AG09319 (cell line): ENCODE results near the gene FHAD1.

ENCODE experiments used
- DNase-seq: peaks from one replicate; pipeline ENCODE4 v3.0.0-alpha.2; 2010; ENCODE audit warnings: low read depth; ENCODE audit errors: extremely low read depth
- CTCF ChIP-seq: IDR thresholded peaks from 2 replicates; pipeline ENCODE4 v1.5.1; 2011; ENCODE audit warnings: low read depth, mild to moderate bottlenecking, inconsistent platforms, low read length, moderate library complexity

The FHAD1 gene

GRCh38 chr1:15205586-15206346 lies 41.3 kb upstream of the FHAD1 start:
- DNase-seq, result no peak
- no peak for TF ChIP-seq CTCF

- no peak for DNase-seq
- no peak for TF ChIP-seq CTCF
These were observed 40.5 kb upstream of the FHAD1 start for GRCh38 chr1:15206418-15207030.

- TF ChIP-seq CTCF, result no peak
- DNase-seq, result no peak
These were observed 39.8 kb upstream of the FHAD1 start for GRCh38 chr1:15207031-15207828.

- no peak for TF ChIP-seq CTCF
- DNase-seq, result no peak
These were observed 39.1 kb upstream of the FHAD1 start for GRCh38 chr1:15207829-15208429.

- DNase-seq, result no peak
These were observed 36.2 kb upstream of the FHAD1 start for GRCh38 chr1:15210651-15211375.

GRCh38 chr1:15211424-15211823 lies 35.6 kb upstream of the FHAD1 start:
- DNase-seq, result no peak
- no peak for TF ChIP-seq CTCF

More at GRCh38 chr1:15210651-15211375, 36.2 kb upstream of the FHAD1 start:
- no peak for TF ChIP-seq CTCF
